HepG2 (cell line): ENCODE results near the gene TFAP2A. TPM values are rescaled to one million over a fixed set of nuclear protein-coding genes. Genes with fewer than 3 reads are reported as not detected.

Experiments
- ATAC-seq: fragments of 200-7000 bp; cut with Tn5 transposase; 3 replicates; pipeline ENCODE4 v1.9.1; 2020; ENCODE audit warnings: mild to moderate bottlenecking, moderate library complexity
- BruUV-seq: library from RNA; stranded (reverse); fragments of 400-500 nt; replicated peaks from 2 replicates; lab custom pipeline; 2021; lab: Mats Ljungman, UMichigan
- CTCF ChIA-PET: fragments of 300-600 bp; formaldehyde crosslinking; extraction: SDS; loops from one replicate; lab custom pipeline; 2021; ENCODE audit warnings: low total read pairs, inconsistent platforms, low intra/inter-chr PET ratio; lab: Yijun Ruan, JAX
- POLR2A ChIA-PET: fragments of 350-600 bp; sonication (Branson Sonifier 250); formaldehyde crosslinking; loops from one replicate; lab custom pipeline; 2020; ENCODE audit warnings: antibody characterized with exemption, inconsistent platforms; lab: Yijun Ruan, JAX
- DNase-seq: peaks from one replicate; pipeline ENCODE4 v3.0.0-alpha.2; 2015; ENCODE audit warnings: low spot score
- FAIRE-seq: peaks from 3 replicates; lab custom pipeline; 2011; peaks lifted over from hg19 to GRCh38; lab: Jason Lieb, UNC
- H2AFZ ChIP-seq: one replicate; pipeline ENCODE4 v1.6.1; 2011; ENCODE audit warnings: low read length, inconsistent platforms
- H3K27ac ChIP-seq: fragments of 300-600 bp; 3 replicates; pipeline ENCODE4 v1.8.0; 2011; ENCODE audit warnings: mixed run types, mild to moderate bottlenecking, mixed read lengths, low read length, inconsistent platforms; ENCODE audit not compliant: insufficient read depth; ENCODE audit errors: extremely low read length
- H3K27me3 ChIP-seq, 2 experiments: fragments of 200-600 bp in 1 of 2; 2 replicates in 1 of 2; 3 replicates in 1 of 2; pipeline versions ENCODE4 v1.6.0 to v1.8.0; 2011; ENCODE audit warnings: low read length in 2 of 2, mild to moderate bottlenecking in 2 of 2, moderate library complexity in 2 of 2, inconsistent platforms in 1 of 2; ENCODE audit not compliant: insufficient read depth in 2 of 2, control insufficient read depth in 1 of 2
- H3K36me3 ChIP-seq, 2 experiments: fragments of 200-600 bp in 1 of 2; replicated peaks in 1 of 2; 2 replicates in 1 of 2; 3 replicates in 1 of 2; pipeline versions ENCODE4 v1.5.1 to v1.8.0; 2011; ENCODE audit warnings: low read length in 2 of 2, inconsistent platforms in 1 of 2; ENCODE audit not compliant: insufficient read depth in 2 of 2, control insufficient read depth in 1 of 2
- H3K4me1 ChIP-seq: 2 replicates; pipeline ENCODE4 v1.5.1; 2012; ENCODE audit warnings: low read length, inconsistent platforms; ENCODE audit not compliant: insufficient read depth
- H3K4me2 ChIP-seq: 2 replicates; pipeline ENCODE4 v1.6.0; 2011; ENCODE audit warnings: low read depth, low read length, inconsistent platforms
- H3K4me3 ChIP-seq, 3 experiments: fragments of 200-600 bp in 1 of 3; sonication (generic), shearing (Covaris generic) in 1 of 3; replicated peaks in 1 of 3; 2 replicates each; pipeline ENCODE4 v1.5.1; 2011 to 2016; ENCODE audit warnings: low read length in 3 of 3, inconsistent platforms in 2 of 3, low read depth in 2 of 3, mild to moderate bottlenecking in 2 of 3, control low read depth in 1 of 3, mixed read lengths in 1 of 3; ENCODE audit not compliant: insufficient read depth in 1 of 3
- H3K79me2 ChIP-seq: one replicate; pipeline ENCODE4 v1.6.1; 2011; ENCODE audit warnings: low read length, inconsistent platforms; ENCODE audit not compliant: insufficient read depth
- H3K9ac ChIP-seq: 2 replicates; pipeline ENCODE4 v1.6.0; 2011; ENCODE audit warnings: mild to moderate bottlenecking, low read depth, low read length, inconsistent platforms; ENCODE audit not compliant: insufficient read depth
- H3K9me3 ChIP-seq: 2 replicates; pipeline ENCODE4 v1.5.1; 2012; ENCODE audit warnings: mild to moderate bottlenecking, low read length
- H4K20me1 ChIP-seq: 2 replicates; pipeline ENCODE4 v1.6.0; 2011; ENCODE audit warnings: inconsistent platforms, mild to moderate bottlenecking, low read length, moderate library complexity; ENCODE audit not compliant: insufficient read depth
- GABPB1 ChIP-seq: IDR thresholded peaks from 2 replicates; pipeline ENCODE4 v1.6.1; 2016; ENCODE audit warnings: mild to moderate bottlenecking, missing genetic modification reagents, moderate library complexity, missing compliant biosample characterization
- MAFG ChIP-seq: sonication (generic); formaldehyde crosslinking; IDR thresholded peaks from 2 replicates; pipeline ENCODE4 v1.5.1; 2020; ENCODE audit warnings: mild to moderate bottlenecking, missing genetic modification reagents
- MIXL1 ChIP-seq: IDR thresholded peaks from 2 replicates; pipeline ENCODE4 v1.6.1; 2016
- MYNN ChIP-seq: sonication (generic); formaldehyde crosslinking; IDR thresholded peaks from 2 replicates; pipeline ENCODE4 v1.4.0; 2020; ENCODE audit warnings: mild to moderate bottlenecking, low read depth, missing genetic modification reagents
- NCOA1 ChIP-seq: sonication (generic); formaldehyde crosslinking; IDR thresholded peaks from 2 replicates; pipeline ENCODE4 v1.9.0; 2021; ENCODE audit warnings: missing genetic modification reagents
- RAD21 ChIP-seq: fragments of 450-650 bp; formaldehyde crosslinking; IDR thresholded peaks from 2 replicates; pipeline ENCODE4 v1.5.0; 2020; ENCODE audit warnings: mild to moderate bottlenecking
- SMC3 ChIP-seq: IDR thresholded peaks from 2 replicates; pipeline ENCODE4 v1.6.1; 2011; ENCODE audit warnings: low read length, improper control_type of control experiment
- STAG1 ChIP-seq: sonication (generic); formaldehyde crosslinking; IDR thresholded peaks from 2 replicates; pipeline ENCODE4 v1.4.0; 2020; ENCODE audit warnings: missing genetic modification reagents
- TBX3 ChIP-seq: fragments of 450-650 bp; IDR thresholded peaks from 2 replicates; pipeline ENCODE4 v1.6.1; 2017; ENCODE audit warnings: antibody characterized with exemption, mild to moderate bottlenecking, inconsistent platforms, borderline replicate concordance
- WGBS: methylation state at CpG from one replicate; pipeline ENCODE4 v1.1.6; 2017; ENCODE audit warnings: low lambda C conversion rate; 5-methylcytosine and 5-hydroxymethylcytosine counted together
- in situ Hi-C: cut with HindIII; loops from 2 replicates; pipeline ENCODE4 v1.10.0; 2017; ENCODE audit warnings: low pct_unique_long_range_greater_than_20kb; ENCODE audit not compliant: extremely low pct_ligation_motif_present
- intact Hi-C: fragments of 100-400 bp; cut with micrococcal nuclease; formaldehyde crosslinking; loops from one replicate; pipeline ENCODE4 v1.10.0; 2022; ENCODE audit not compliant: unreplicated experiment
- polyA plus RNA-seq, 8 experiments: library from polyadenylated mRNA; depleted of rRNA in 3 of 8; stranded (reverse) in 7 of 8; unstranded in 1 of 8; fragments of >200 nt; fragmentation: Illumina TruSeq in 4 of 8; extraction: Trizol in 4 of 8; gene quantifications; 2 replicates each; pipeline versions ENCODE4 v1.2.1 to v1.2.3, GENCODE V29; 2011 to 2016; ENCODE audit warnings: low read depth in 4 of 8, missing spikeins in 1 of 8, mixed read lengths in 1 of 8; ENCODE audit not compliant: insufficient read depth in 1 of 8
- total RNA-seq, 5 experiments: library from RNA; depleted of rRNA; stranded (reverse); fragments of >200 nt; fragmentation: Illumina TruSeq; extraction: Trizol; gene quantifications; 2 replicates each; pipeline ENCODE4 v1.2.3, GENCODE V29; 2016; ENCODE audit warnings: low read depth in 1 of 5
- TF ChIP-seq, protein P1 (sequence below): sonication (generic); formaldehyde crosslinking; IDR thresholded peaks from 2 replicates; pipeline ENCODE4 v1.5.0; 2020; ENCODE audit warnings: mild to moderate bottlenecking, missing genetic modification reagents, moderate library complexity

The TFAP2A gene
- total and polyA plus RNA-seq, 2 of the 13 experiments (the other 11 are each of a cell fraction or from before 2014, with no cell fraction given), result not detected

DNA sequence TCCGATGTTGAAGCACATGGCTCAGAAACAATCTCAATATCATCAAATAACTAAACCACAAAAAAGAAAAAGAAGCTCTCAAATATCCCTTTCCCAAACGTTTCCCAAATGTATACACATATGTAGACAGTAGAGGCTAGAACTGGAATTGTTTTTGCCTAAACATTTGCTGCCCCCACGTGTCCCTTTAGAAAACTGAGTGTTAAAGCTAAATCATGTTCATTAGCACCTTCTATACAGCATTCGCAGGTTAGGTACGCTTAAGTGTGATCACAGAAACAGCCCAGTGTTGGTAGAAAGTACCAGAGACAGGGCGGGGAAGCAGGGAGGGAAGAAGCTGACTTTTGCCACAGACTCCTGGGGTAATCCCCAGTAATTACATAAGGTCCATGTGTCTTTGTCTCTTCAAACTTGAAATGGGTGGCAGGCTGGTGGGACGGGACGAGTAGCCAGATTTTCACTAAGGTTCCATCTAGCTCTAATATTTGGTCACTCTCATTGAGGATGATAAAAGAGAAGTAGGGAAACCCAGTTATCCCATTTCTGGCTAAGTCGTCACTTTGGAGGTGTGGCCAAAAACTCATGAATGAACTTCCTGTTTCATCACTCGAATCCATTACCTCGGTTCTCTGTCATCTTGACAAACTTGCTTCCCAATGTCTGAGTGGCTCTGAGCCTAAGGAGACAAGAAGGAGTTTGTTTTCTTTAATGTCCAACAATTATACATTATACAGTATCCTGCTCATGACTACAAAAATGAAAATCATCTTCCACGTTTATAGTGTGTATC lies 15.0 kb upstream of the TFAP2A start:
- in situ Hi-C loops, result loop anchor here (10.0 to 25.0 kb wide), 7 partner anchors 175 to 1893 kb away; no protein-coding TSS in a partner anchor
- POLR2A ChIA-PET, result no interaction called here
- H2AFZ ChIP-seq, result peak overlapping the region; percentile 15

More for the DNA sequence above, 15.0 kb upstream of the TFAP2A start:
- peaks cover 0 to 19% of the 10 kb centered on the region in 2 experiments; a peak in 3 of 5 replicates for H3K27me3 ChIP-seq
- BruUV-seq, result no TSS peak
- peaks cover 7% of the 10 kb centered on the region for H3K4me1 ChIP-seq
- H4K20me1 ChIP-seq, result no peaks in the 10 kb centered on the region
- no peak overlapping the region for H3K9ac ChIP-seq
- intact Hi-C loops, result loop anchor here (1.0 to 2.0 kb wide), 5 partner anchors 169 to 1179 kb away; no protein-coding TSS in a partner anchor
- no peak overlapping the region for H3K27ac ChIP-seq
- FAIRE-seq (peak; percentile 58), DNase-seq (peak; percentile 50), ATAC-seq (peak; percentile 53)
- H3K79me2 ChIP-seq, result no peaks in the 10 kb centered on the region
- no peak overlapping the region for H3K4me2 ChIP-seq
- CTCF ChIA-PET, result interaction anchor here (0.9 to 1.3 kb wide), 3 partner anchors 174 to 1447 kb away, joined by 3 to 7 read pairs (median 4); no protein-coding TSS in a partner anchor
- H3K36me3 ChIP-seq, result no peaks in the 10 kb centered on the region
- 15% methylated on average over 12 of the region's 12 CpGs for WGBS
- H3K9me3 ChIP-seq, result no peaks in the 10 kb centered on the region
- 0 out of 2 replicates have a peak, but pooled peaks have one; percentile 35 for TF ChIP-seq MIXL1 (CRISPR knock-in tag)
- peak; percentile 23; the same call in 1 of the 2 replicates for TF ChIP-seq TBX3
- 0 out of 2 replicates have a peak, but pooled peaks have one; percentile 36 for TF ChIP-seq RAD21
- no peak for TF ChIP-seq NCOA1 (CRISPR knock-in tag)
- TF ChIP-seq STAG1 (CRISPR knock-in tag), result peak; percentile 93
- TF ChIP-seq SMC3, result peak; percentile 59; the same call in 1 of the 2 replicates
- no peak for TF ChIP-seq MYNN (CRISPR knock-in tag)
- TF ChIP-seq MAFG (CRISPR knock-in tag), result no peak
- TF ChIP-seq, protein P1, sequence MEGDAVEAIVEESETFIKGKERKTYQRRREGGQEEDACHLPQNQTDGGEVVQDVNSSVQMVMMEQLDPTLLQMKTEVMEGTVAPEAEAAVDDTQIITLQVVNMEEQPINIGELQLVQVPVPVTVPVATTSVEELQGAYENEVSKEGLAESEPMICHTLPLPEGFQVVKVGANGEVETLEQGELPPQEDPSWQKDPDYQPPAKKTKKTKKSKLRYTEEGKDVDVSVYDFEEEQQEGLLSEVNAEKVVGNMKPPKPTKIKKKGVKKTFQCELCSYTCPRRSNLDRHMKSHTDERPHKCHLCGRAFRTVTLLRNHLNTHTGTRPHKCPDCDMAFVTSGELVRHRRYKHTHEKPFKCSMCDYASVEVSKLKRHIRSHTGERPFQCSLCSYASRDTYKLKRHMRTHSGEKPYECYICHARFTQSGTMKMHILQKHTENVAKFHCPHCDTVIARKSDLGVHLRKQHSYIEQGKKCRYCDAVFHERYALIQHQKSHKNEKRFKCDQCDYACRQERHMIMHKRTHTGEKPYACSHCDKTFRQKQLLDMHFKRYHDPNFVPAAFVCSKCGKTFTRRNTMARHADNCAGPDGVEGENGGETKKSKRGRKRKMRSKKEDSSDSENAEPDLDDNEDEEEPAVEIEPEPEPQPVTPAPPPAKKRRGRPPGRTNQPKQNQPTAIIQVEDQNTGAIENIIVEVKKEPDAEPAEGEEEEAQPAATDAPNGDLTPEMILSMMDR (CRISPR knock-in tag), result peak; percentile 79
- TF ChIP-seq GABPB1, result 0 out of 2 replicates have a peak, but pooled peaks have one; percentile 35
- TF ChIP-seq, all 625 proteins: peak for 7
- H3K4me3 ChIP-seq, result no peak overlapping the region
